SK-N-SH (cell line): ENCODE data around the gene MGAM2. TPM values are rescaled to one million over a fixed set of nuclear protein-coding genes. Genes with fewer than 3 reads are reported as not detected.

Experiments used
- CTCF ChIA-PET: fragments of 300-600, 350-600 bp; formaldehyde crosslinking; extraction: SDS; loops from one replicate; lab custom pipeline; 2021; lab: Yijun Ruan, JAX
- POLR2A ChIA-PET: fragments of 350-600 bp; sonication (Branson Sonifier 250); formaldehyde crosslinking; extraction: SDS; loops from one replicate; lab custom pipeline; 2020; ENCODE audit warnings: antibody characterized with exemption, inconsistent platforms; lab: Yijun Ruan, JAX
- DNase-seq: peaks from one replicate; pipeline ENCODE4 v3.0.0; 2012
- H2AFZ ChIP-seq: fragments of 200-600 bp; sonication (generic); 2 replicates; pipeline ENCODE4 v1.8.1; 2016; ENCODE audit warnings: antibody characterized with exemption, mild to moderate bottlenecking, low read depth
- H3F3A ChIP-seq: fragments of 200-600 bp; sonication (generic); replicated peaks from 2 replicates; pipeline ENCODE3; 2016; ENCODE audit warnings: antibody characterized with exemption, mild to moderate bottlenecking; ENCODE audit not compliant: insufficient read depth
- H3K27ac ChIP-seq, 2 experiments: fragments of 200-500 bp in 1 of 2; fragments of 200-600 bp in 1 of 2; sonication (Bioruptor generic) in 1 of 2; sonication (generic), shearing (Covaris generic) in 1 of 2; 2 replicates each; pipeline versions ENCODE4 v1.5.1 to v1.6.1; 2014 to 2016; ENCODE audit warnings: low read depth in 2 of 2, inconsistent platforms in 1 of 2, low read length in 1 of 2, mild to moderate bottlenecking in 1 of 2, mixed read lengths in 1 of 2
- H3K27me3 ChIP-seq: fragments of 200-600 bp; sonication (generic), shearing (Covaris generic); 2 replicates; pipeline ENCODE4 v1.6.1; 2016; ENCODE audit warnings: mixed run types; ENCODE audit not compliant: insufficient read depth
- H3K36me3 ChIP-seq, 2 experiments: fragments of 200-500 bp in 1 of 2; fragments of 200-600 bp in 1 of 2; sonication (Bioruptor generic) in 1 of 2; sonication (generic) in 1 of 2; replicated peaks in 1 of 2; 2 replicates each; pipeline versions ENCODE3 to v1.5.1; 2014 to 2016; ENCODE audit warnings: low read length in 1 of 2, mild to moderate bottlenecking in 1 of 2; ENCODE audit not compliant: insufficient read depth in 2 of 2, control insufficient read depth in 1 of 2
- H3K4me1 ChIP-seq, 2 experiments: fragments of 200-500 bp in 1 of 2; fragments of 200-600 bp in 1 of 2; sonication (Bioruptor generic) in 1 of 2; sonication (generic), shearing (Covaris generic) in 1 of 2; 2 replicates each; pipeline versions ENCODE4 v1.5.1 to v1.6.1; 2014 to 2016; ENCODE audit warnings: low read depth in 1 of 2, low read length in 1 of 2, mixed run types in 1 of 2; ENCODE audit not compliant: insufficient read depth in 2 of 2, control insufficient read depth in 1 of 2
- H3K4me2 ChIP-seq: fragments of 200-600 bp; sonication (generic), shearing (Covaris generic); 2 replicates; pipeline ENCODE4 v1.6.1; 2017; ENCODE audit warnings: mixed run types
- H3K4me3 ChIP-seq, 2 experiments: fragments of 200-500 bp in 1 of 2; fragments of 200-600 bp in 1 of 2; sonication (Bioruptor generic) in 1 of 2; sonication (generic), shearing (Covaris generic) in 1 of 2; 2 replicates each; pipeline versions ENCODE4 v1.5.1 to v1.8.1; 2014 to 2016; ENCODE audit warnings: low read depth in 2 of 2, inconsistent platforms in 1 of 2, low read length in 1 of 2, mild to moderate bottlenecking in 1 of 2, mixed read lengths in 1 of 2, moderate library complexity in 1 of 2
- H3K79me2 ChIP-seq: fragments of 200-600 bp; sonication (generic); 2 replicates; pipeline ENCODE4 v1.8.1; 2017; ENCODE audit warnings: mild to moderate bottlenecking; ENCODE audit not compliant: insufficient read depth
- H3K9ac ChIP-seq: fragments of 200-600 bp; sonication (generic); 2 replicates; pipeline ENCODE4 v1.6.1; 2017; ENCODE audit warnings: mixed run types
- H3K9me2 ChIP-seq: fragments of 200-600 bp; sonication (generic); 2 replicates; pipeline ENCODE4 v1.6.1; 2017; ENCODE audit warnings: mixed run types
- H3K9me3 ChIP-seq: fragments of 200-600 bp; sonication (generic); 2 replicates; pipeline ENCODE4 v1.6.1; 2017; ENCODE audit warnings: mixed run types, mild to moderate bottlenecking, moderate library complexity
- H4K20me1 ChIP-seq: fragments of 200-600 bp; sonication (generic); 2 replicates; pipeline ENCODE4 v1.6.1; 2017; ENCODE audit warnings: mild to moderate bottlenecking, mixed run types; ENCODE audit not compliant: insufficient read depth
- CHD2 ChIP-seq: fragments of 150-350 bp; IDR thresholded peaks from 2 replicates; pipeline ENCODE4 v1.6.1; 2018; ENCODE audit warnings: low read length; ENCODE audit not compliant: partially characterized antibody
- CTCF ChIP-seq: fragments of 200-600 bp; sonication (generic); IDR thresholded peaks from 2 replicates; pipeline ENCODE4 v1.6.1; 2017; ENCODE audit warnings: antibody characterized with exemption, mild to moderate bottlenecking, moderate library complexity
- EZH2phosphoT487 ChIP-seq: fragments of 200-600 bp; sonication (generic); IDR thresholded peaks from 2 replicates; pipeline ENCODE4 v1.6.1; 2017; ENCODE audit warnings: low read depth, mixed run types, mild to moderate bottlenecking, antibody characterized with exemption, moderate library complexity, borderline replicate concordance
- FOSL2 ChIP-seq: IDR thresholded peaks from 2 replicates; pipeline ENCODE4 v1.4.0; 2012; ENCODE audit warnings: low read depth, mild to moderate bottlenecking, moderate library complexity, borderline replicate concordance
- GATA2 ChIP-seq: sonication (generic); formaldehyde crosslinking; IDR thresholded peaks from 2 replicates; pipeline ENCODE4 v1.5.0; 2020; ENCODE audit warnings: mild to moderate bottlenecking, missing genetic modification reagents
- JUND ChIP-seq: IDR thresholded peaks from 2 replicates; pipeline ENCODE4 v1.4.0; 2012
- MXI1 ChIP-seq: IDR thresholded peaks from 2 replicates; pipeline ENCODE4 v1.6.1; 2012; ENCODE audit warnings: mild to moderate bottlenecking, low read depth, low read length, improper control_type of control experiment
- NFIC ChIP-seq: IDR thresholded peaks from 2 replicates; pipeline ENCODE4 v1.4.0; 2012; ENCODE audit warnings: borderline replicate concordance
- PBX3 ChIP-seq: IDR thresholded peaks from 2 replicates; pipeline ENCODE4; 2012
- POLR2AphosphoS5 ChIP-seq: IDR thresholded peaks from 2 replicates; pipeline ENCODE4 v1.6.1; 2012; ENCODE audit warnings: low read depth, low read length
- RAD21 ChIP-seq: IDR thresholded peaks from 2 replicates; pipeline ENCODE4 v1.6.1; 2012; ENCODE audit warnings: mild to moderate bottlenecking, low read length
- RCOR1 ChIP-seq: fragments of 150-350 bp; IDR thresholded peaks from 2 replicates; pipeline ENCODE4 v1.6.1; 2017; ENCODE audit warnings: antibody characterized with exemption, low read length
- SMC3 ChIP-seq: IDR thresholded peaks from 2 replicates; pipeline ENCODE4 v1.6.1; 2012; ENCODE audit warnings: low read depth, low read length, improper control_type of control experiment
- TCF12 ChIP-seq: IDR thresholded peaks from 2 replicates; pipeline ENCODE4 v1.4.0; 2012
- TEAD4 ChIP-seq: IDR thresholded peaks from 2 replicates; pipeline ENCODE4 v1.4.0; 2012; ENCODE audit warnings: mild to moderate bottlenecking, borderline replicate concordance; ENCODE audit not compliant: insufficient read depth
- ZBTB33 ChIP-seq: IDR thresholded peaks from 2 replicates; pipeline ENCODE4 v1.4.0; 2012; ENCODE audit warnings: low read depth, borderline replicate concordance
- WGBS: methylation state at CpG from one replicate; pipeline ENCODE4 v1.1.6; 2017; ENCODE audit warnings: low lambda C conversion rate; 5-methylcytosine and 5-hydroxymethylcytosine counted together
- polyA plus RNA-seq, 3 experiments: library from polyadenylated mRNA; depleted of rRNA; stranded (reverse); fragments of >200 nt; gene quantifications; 2 replicates each; pipeline ENCODE4 v1.2.3, GENCODE V29; 2012
- TF ChIP-seq, protein P1 (sequence below): IDR thresholded peaks from 2 replicates; pipeline ENCODE4 v1.4.0; 2012; ENCODE audit warnings: low read depth, borderline replicate concordance

The MGAM2 gene
- polyA plus RNA-seq, 1 of the 3 experiments (the other 2 are of a cell fraction): not detected

GRCh38 chr7:142139597-142140400 lies 28.3 kb downstream of the MGAM2 start (continued):
- TF ChIP-seq, protein P1, sequence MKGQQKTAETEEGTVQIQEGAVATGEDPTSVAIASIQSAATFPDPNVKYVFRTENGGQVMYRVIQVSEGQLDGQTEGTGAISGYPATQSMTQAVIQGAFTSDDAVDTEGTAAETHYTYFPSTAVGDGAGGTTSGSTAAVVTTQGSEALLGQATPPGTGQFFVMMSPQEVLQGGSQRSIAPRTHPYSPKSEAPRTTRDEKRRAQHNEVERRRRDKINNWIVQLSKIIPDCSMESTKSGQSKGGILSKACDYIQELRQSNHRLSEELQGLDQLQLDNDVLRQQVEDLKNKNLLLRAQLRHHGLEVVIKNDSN: no peak
- TF ChIP-seq SMC3 (no peak), CHD2 (no peak), GATA2 (no peak), JUND (no peak)

GRCh38 chr7:142140401-142140959 lies 29.0 kb downstream of the MGAM2 start:
- H3K79me2 ChIP-seq: no peaks in the 10 kb centered on the region
- H3F3A ChIP-seq: no peaks in the 10 kb centered on the region
- no peaks in the 10 kb centered on the region for H4K20me1 ChIP-seq
- no peaks in the 10 kb centered on the region for H3K9me3 ChIP-seq
- H2AFZ ChIP-seq: no peak overlapping the region
- TF ChIP-seq JUND: no peak
- no peak for TF ChIP-seq RCOR1
- no peak for TF ChIP-seq MXI1
- TF ChIP-seq TEAD4: no peak
- no peak for TF ChIP-seq EZH2phosphoT487
- no peak for TF ChIP-seq PBX3
- TF ChIP-seq POLR2AphosphoS5: no peak
- no peak for TF ChIP-seq NFIC
- no peak for TF ChIP-seq FOSL2
- no peak for TF ChIP-seq TCF12
- TF ChIP-seq RAD21: no peak
- TF ChIP-seq GATA2: no peak
- TF ChIP-seq ZBTB33: no peak
- TF ChIP-seq CTCF: no peak
- no peak for TF ChIP-seq CHD2
- no peak overlapping the region for H3K4me2 ChIP-seq
- CTCF ChIA-PET: interaction anchor here (1.5 kb wide), 1 partner anchor 13 kb away, joined by 6 read pairs; no protein-coding TSS in a partner anchor
- DNase-seq: no peak
- no peaks in the 10 kb centered on the region for H3K9me2 ChIP-seq
- no peaks in the 10 kb centered on the region for H3K36me3 ChIP-seq
- 0 out of 4 replicates have a peak overlapping the region, but pooled peaks of 1 of the 2 experiments have one; percentile 11 for H3K4me3 ChIP-seq
- H3K4me1 ChIP-seq: no peaks in the 10 kb centered on the region
- no peak overlapping the region for H3K9ac ChIP-seq
- POLR2A ChIA-PET: no interaction called here
- WGBS: 10% methylated on average over 2 of the region's 2 CpGs
- H3K27ac ChIP-seq: no peak overlapping the region
- H3K27me3 ChIP-seq: peaks cover 24% of the 10 kb centered on the region; the same call in 1 of the 2 replicates
